GM12801 (cell line): ENCODE results near the gene COL27A1.

Experiments used
- CTCF ChIP-seq: IDR thresholded peaks from one replicate; pipeline ENCODE4 v1.5.1; 2011; ENCODE audit warnings: control low read depth; ENCODE audit not compliant: insufficient read length; ENCODE audit errors: extremely low read depth

COL27A1 gene

GRCh38 chr9:114243240-114243639 is 87.9 kb downstream of the COL27A1 start:
- no peak for TF ChIP-seq CTCF

GRCh38 chr9:114244570-114244969 is 89.2 kb downstream of the COL27A1 start:
- TF ChIP-seq CTCF = no peak

GRCh38 chr9:114246558-114246957 is 91.2 kb downstream of the COL27A1 start:
- no peak for TF ChIP-seq CTCF

- no peak for TF ChIP-seq CTCF
Measured at GRCh38 chr9:114247077-114247476, 91.7 kb downstream of the COL27A1 start.

GRCh38 chr9:114247491-114247890 is 92.2 kb downstream of the COL27A1 start:
- TF ChIP-seq CTCF = no peak

- TF ChIP-seq CTCF = no peak
Measured at GRCh38 chr9:114248299-114248707, 93.0 kb downstream of the COL27A1 start.

GRCh38 chr9:114249424-114250234 is 94.3 kb downstream of the COL27A1 start:
- no peak for TF ChIP-seq CTCF
